IMR-90 (cell line): Measurements from ENCODE around the gene EID1. TPM values are rescaled to one million over a fixed set of nuclear protein-coding genes. Genes with fewer than 3 reads are reported as not detected.

Experiments used
- ATAC-seq: fragments of 200-7000 bp; cut with Tn5 transposase; 2 replicates; pipeline ENCODE4 v1.9.1; 2020; ENCODE audit warnings: low read depth, mild to moderate bottlenecking, moderate library complexity
- BruUV-seq: library from RNA; stranded (reverse); fragments of 400-500 nt; replicated peaks from 2 replicates; lab custom pipeline; 2021; lab: Mats Ljungman, UMichigan
- CTCF ChIA-PET: fragments of 300-600 bp; formaldehyde crosslinking; extraction: SDS; loops from one replicate; lab custom pipeline; 2021; ENCODE audit warnings: antibody characterized with exemption; lab: Yijun Ruan, JAX
- POLR2A ChIA-PET: fragments of 300-600 bp; sonication (Branson Sonifier 250); formaldehyde crosslinking; loops from one replicate; lab custom pipeline; 2022; ENCODE audit warnings: antibody characterized with exemption; ENCODE audit not compliant: unreplicated experiment; lab: Charles Lee
- DNase-seq: peaks from one replicate; pipeline ENCODE4 v3.0.0; 2013
- H2AFZ ChIP-seq: replicated peaks from 2 replicates; pipeline ENCODE3; 2013; ENCODE audit warnings: low read length, mild to moderate bottlenecking; ENCODE audit not compliant: poor library complexity
- H2AK5ac ChIP-seq: 2 replicates; pipeline ENCODE4 v1.6.1; 2013; ENCODE audit warnings: low read depth, low read length, inconsistent platforms
- H2AK9ac ChIP-seq: replicated peaks from 2 replicates; pipeline ENCODE3; 2013; ENCODE audit warnings: mild to moderate bottlenecking, low read depth, low read length, moderate library complexity; ENCODE audit not compliant: poor library complexity
- H2BK120ac ChIP-seq: 2 replicates; pipeline ENCODE4 v1.6.1; 2013; ENCODE audit warnings: low read depth, low read length, inconsistent platforms
- H2BK15ac ChIP-seq: 3 replicates; pipeline ENCODE4 v1.6.1; 2013; ENCODE audit warnings: low read depth, low read length, inconsistent platforms
- H2BK20ac ChIP-seq: 2 replicates; pipeline ENCODE4 v1.6.1; 2013; ENCODE audit warnings: low read depth, mild to moderate bottlenecking, inconsistent platforms, low read length, moderate library complexity
- H2BK5ac ChIP-seq: 2 replicates; pipeline ENCODE4 v1.6.1; 2013; ENCODE audit warnings: mild to moderate bottlenecking, low read depth, low read length, inconsistent platforms; ENCODE audit not compliant: poor library complexity, severe bottlenecking
- H3K14ac ChIP-seq: replicated peaks from 2 replicates; pipeline ENCODE4 v1.6.1; 2013; ENCODE audit warnings: low read depth, low read length, inconsistent platforms
- H3K18ac ChIP-seq: 2 replicates; pipeline ENCODE4 v1.6.1; 2013; ENCODE audit warnings: low read depth, low read length, control low read depth
- H3K23ac ChIP-seq: 2 replicates; pipeline ENCODE4 v1.6.1; 2013; ENCODE audit warnings: low read depth, low read length, inconsistent platforms
- H3K27ac ChIP-seq: 2 replicates; pipeline ENCODE4 v1.5.1; 2013; ENCODE audit warnings: mild to moderate bottlenecking, control low read depth, low read length; ENCODE audit not compliant: insufficient read depth
- H3K27me3 ChIP-seq: 2 replicates; pipeline ENCODE4 v1.6.1; 2013; ENCODE audit warnings: low read length; ENCODE audit not compliant: control insufficient read depth, insufficient read depth
- H3K36me3 ChIP-seq: 2 replicates; pipeline ENCODE4 v1.6.1; 2013; ENCODE audit warnings: low read length, mixed read lengths; ENCODE audit not compliant: control insufficient read depth, insufficient read depth
- H3K4ac ChIP-seq: 2 replicates; pipeline ENCODE4 v1.6.1; 2013; ENCODE audit warnings: low read depth, low read length, inconsistent platforms
- H3K4me1 ChIP-seq: 2 replicates; pipeline ENCODE4 v1.6.1; 2013; ENCODE audit warnings: low read length, mixed read lengths; ENCODE audit not compliant: control insufficient read depth, insufficient read depth
- H3K4me2 ChIP-seq: 2 replicates; pipeline ENCODE4 v1.6.1; 2013; ENCODE audit warnings: low read depth, mild to moderate bottlenecking, control low read depth, low read length, moderate library complexity
- H3K4me3 ChIP-seq: 2 replicates; pipeline ENCODE4 v1.5.1; 2013; ENCODE audit warnings: low read depth, mild to moderate bottlenecking, control low read depth, low read length, moderate library complexity; ENCODE audit not compliant: insufficient read depth
- H3K56ac ChIP-seq: 2 replicates; pipeline ENCODE4 v1.6.1; 2013; ENCODE audit warnings: low read length, inconsistent platforms; ENCODE audit not compliant: insufficient read depth; ENCODE audit errors: extremely low read depth
- H3K79me1 ChIP-seq, 2 experiments: 2 replicates each; pipeline ENCODE4 v1.6.1; 2013; ENCODE audit warnings: low read length in 2 of 2, inconsistent platforms in 1 of 2, low read depth in 1 of 2
- H3K9ac ChIP-seq: 2 replicates; pipeline ENCODE4 v1.6.1; 2013; ENCODE audit warnings: low read depth, low read length, control low read depth
- H3K9me1 ChIP-seq: 2 replicates; pipeline ENCODE4 v1.6.1; 2013; ENCODE audit warnings: low read length, inconsistent platforms; ENCODE audit not compliant: insufficient read depth
- H3K9me3 ChIP-seq: 2 replicates; pipeline ENCODE4 v1.6.1; 2013; ENCODE audit warnings: low read length; ENCODE audit not compliant: control insufficient read depth, insufficient read depth
- H4K20me1 ChIP-seq: 2 replicates; pipeline ENCODE4 v1.6.1; 2013; ENCODE audit warnings: low read length, inconsistent platforms; ENCODE audit not compliant: insufficient read depth
- H4K5ac ChIP-seq: 2 replicates; pipeline ENCODE4 v1.6.1; 2013; ENCODE audit warnings: mild to moderate bottlenecking, low read depth, low read length, control low read depth
- H4K8ac ChIP-seq, 2 experiments: 2 replicates each; pipeline ENCODE4 v1.6.1; 2013; ENCODE audit warnings: low read depth in 2 of 2, low read length in 2 of 2, control low read depth in 1 of 2, inconsistent platforms in 1 of 2
- H4K91ac ChIP-seq: 2 replicates; pipeline ENCODE4 v1.6.1; 2013; ENCODE audit warnings: low read depth, low read length, inconsistent platforms; ENCODE audit not compliant: insufficient read depth
- BHLHE40 ChIP-seq: fragments of 150-350 bp; IDR thresholded peaks from 2 replicates; pipeline ENCODE4 v1.6.1; 2016; ENCODE audit warnings: mild to moderate bottlenecking, low read depth, low read length
- CEBPB ChIP-seq: IDR thresholded peaks from 2 replicates; pipeline ENCODE4 v1.6.1; 2012; ENCODE audit warnings: low read depth, low read length, improper control_type of control experiment
- CHD1 ChIP-seq: IDR thresholded peaks from 2 replicates; pipeline ENCODE4 v1.6.1; 2012; ENCODE audit warnings: low read depth, low read length, improper control_type of control experiment
- FOS ChIP-seq: fragments of 150-350 bp; IDR thresholded peaks from 2 replicates; pipeline ENCODE4 v1.6.1; 2016; ENCODE audit warnings: low read depth, low read length
- MAFK ChIP-seq: IDR thresholded peaks from 2 replicates; pipeline ENCODE4 v1.6.1; 2012; ENCODE audit warnings: low read depth, low read length, improper control_type of control experiment
- MAZ ChIP-seq: IDR thresholded peaks from 2 replicates; pipeline ENCODE4 v1.6.1; 2012; ENCODE audit warnings: low read depth, mild to moderate bottlenecking, low read length, improper control_type of control experiment, moderate library complexity, borderline replicate concordance
- MXI1 ChIP-seq: IDR thresholded peaks from 2 replicates; pipeline ENCODE4 v1.6.1; 2012; ENCODE audit warnings: low read depth, mild to moderate bottlenecking, low read length, moderate library complexity, borderline replicate concordance
- NFE2L2 ChIP-seq: fragments of 150-350 bp; IDR thresholded peaks from 2 replicates; pipeline ENCODE4 v1.6.1; 2016; ENCODE audit warnings: low read depth, mild to moderate bottlenecking, low read length
- POLR2A ChIP-seq: IDR thresholded peaks from 2 replicates; pipeline ENCODE4 v1.6.1; 2012; ENCODE audit warnings: mild to moderate bottlenecking, low read depth, low read length
- RAD21 ChIP-seq: IDR thresholded peaks from 2 replicates; pipeline ENCODE4 v1.6.1; 2012; ENCODE audit warnings: low read length, improper control_type of control experiment
- RCOR1 ChIP-seq: IDR thresholded peaks from 2 replicates; pipeline ENCODE4 v1.6.1; 2012; ENCODE audit warnings: mild to moderate bottlenecking, low read length, improper control_type of control experiment; ENCODE audit not compliant: insufficient replicate concordance
- RFX5 ChIP-seq: IDR thresholded peaks from 2 replicates; pipeline ENCODE4 v1.8.0; 2012; ENCODE audit warnings: low read depth, mild to moderate bottlenecking, low read length, moderate library complexity
- SMC3 ChIP-seq: fragments of 150-350 bp; IDR thresholded peaks from 2 replicates; pipeline ENCODE4 v1.6.1; 2016; ENCODE audit warnings: low read depth, mild to moderate bottlenecking, antibody characterized with exemption, low read length, moderate library complexity
- WGBS, 2 experiments: methylation state at CpG; one replicate each; pipeline versions ENCODE4 v1.1.5 to v1.1.7; 2013; ENCODE audit warnings: missing lambda C conversion rate in 2 of 2; ENCODE audit not compliant: insufficient read length in 1 of 2; ENCODE audit errors: extremely low coverage in 2 of 2; 5-methylcytosine and 5-hydroxymethylcytosine counted together
- dilution Hi-C: fragments of 300-500 bp; cut with HindIII; formaldehyde crosslinking; loops from one replicate; pipeline ENCODE4 v1.14.3; 2018; ENCODE audit warnings: low sequenced_read_pairs; ENCODE audit not compliant: unreplicated experiment
- in situ Hi-C: fragments of 300-500 bp; cut with MboI; formaldehyde crosslinking; loops from 3 replicates; pipeline ENCODE4 v1.14.3; 2019; ENCODE audit warnings: low sequenced_read_pairs, inconsistent platforms, mixed read lengths
- intact Hi-C: fragments of 100-400 bp; cut with micrococcal nuclease; formaldehyde crosslinking; loops from 2 replicates; pipeline ENCODE4 v1.10.0; 2022
- polyA plus RNA-seq, 3 experiments: library from polyadenylated mRNA; depleted of rRNA; stranded (reverse); fragments of >200 nt; gene quantifications; 2 replicates each; pipeline ENCODE4 v1.2.3, GENCODE V29; 2012; ENCODE audit warnings: low replicate concordance in 1 of 3
- total RNA-seq: library from RNA; depleted of rRNA; stranded (reverse); fragments of >200 nt; gene quantifications from 2 replicates; pipeline ENCODE4 v1.2.3, GENCODE V29; 2012
- TF ChIP-seq, protein P1 (sequence below): conservative IDR thresholded peaks from 2 replicates; pipeline ENCODE4 v1.5.1; 2012; ENCODE audit warnings: mild to moderate bottlenecking, low read depth, low read length, improper control_type of control experiment
- TF ChIP-seq, protein P2 (sequence below): fragments of 150-350 bp; IDR thresholded peaks from 2 replicates; pipeline ENCODE4 v1.6.1; 2016; ENCODE audit warnings: low read depth, mild to moderate bottlenecking, low read length, moderate library complexity, borderline replicate concordance
- TF ChIP-seq, protein P3 (sequence below): fragments of 150-350 bp; IDR thresholded peaks from 2 replicates; pipeline ENCODE4 v1.6.1; 2017; ENCODE audit warnings: mild to moderate bottlenecking, antibody characterized with exemption, low read length, low read depth

The EID1 gene
- total and polyA plus RNA-seq, 2 of the 4 experiments (the other 2 are of a cell fraction): 147 to 162 TPM

DNA sequence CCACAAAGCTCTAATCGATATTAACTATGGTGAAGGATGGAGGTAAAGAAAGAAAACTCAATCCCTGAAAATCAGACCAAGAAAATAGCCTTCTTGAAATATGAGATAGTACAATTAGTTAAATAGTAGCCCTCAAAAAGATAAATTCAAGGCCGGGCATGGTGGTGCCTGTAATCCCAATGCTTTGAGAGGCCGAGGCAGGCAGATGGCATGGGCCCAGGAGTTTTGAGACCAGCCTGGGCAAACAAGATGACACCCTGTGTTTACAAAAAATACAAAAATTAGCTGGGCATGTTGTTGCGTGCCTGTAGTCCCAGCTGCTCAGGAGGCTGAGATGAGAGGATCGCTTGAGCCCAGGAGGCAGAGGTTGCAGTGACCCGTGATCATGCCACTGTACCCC lies 35.4 kb upstream of the EID1 start:
- Histone ChIP-seq H3K4me3 (no peak overlapping the region), H2BK20ac (no peak overlapping the region), H3K79me1 (no peaks in the 10 kb centered on the region), H3K4me2 (no peak overlapping the region), H4K5ac (no peak overlapping the region), H3K36me3 (no peaks in the 10 kb centered on the region; the same call in 1 of the 2 replicates), H2AFZ (no peak overlapping the region), H3K56ac (no peak overlapping the region), H3K23ac (no peak overlapping the region), H3K27ac (no peak overlapping the region), H4K20me1 (no peaks in the 10 kb centered on the region), H3K18ac (no peak overlapping the region), H3K14ac (no peak overlapping the region), H3K4me1 (no peaks in the 10 kb centered on the region), H4K8ac (no peak overlapping the region), H2AK5ac (no peak overlapping the region), H2BK5ac (no peak overlapping the region), H4K91ac (no peak overlapping the region), H3K27me3 (no peaks in the 10 kb centered on the region), H3K9me1 (no peaks in the 10 kb centered on the region), H3K4ac (no peak overlapping the region), H3K9ac (no peak overlapping the region), H2BK120ac (no peak overlapping the region), H2BK15ac (no peak overlapping the region), H3K9me3 (no peaks in the 10 kb centered on the region), H2AK9ac (no peak overlapping the region)
- BruUV-seq: no TSS peak
- 100% methylated on average over 1 of the region's 6 CpGs; no CpG with 5 or more reads in 1 of the 2 experiments for WGBS, 2 experiments
- CTCF ChIA-PET: no interaction called here
- ATAC-seq (no peak), DNase-seq (no peak)
- in situ Hi-C loops: no loop called here
- dilution Hi-C loops: no loop called here
- POLR2A ChIA-PET: no interaction called here
- intact Hi-C loops: no loop called here
- TF ChIP-seq SMC3 (no peak), POLR2A (no peak), BHLHE40 (no peak), MXI1 (no peak), CHD1 (no peak), RCOR1 (no peak), CEBPB (no peak), FOS (no peak), NFE2L2 (no peak), RFX5 (no peak), MAZ (no peak), RAD21 (no peak), MAFK (no peak)
- TF ChIP-seq, protein P1, sequence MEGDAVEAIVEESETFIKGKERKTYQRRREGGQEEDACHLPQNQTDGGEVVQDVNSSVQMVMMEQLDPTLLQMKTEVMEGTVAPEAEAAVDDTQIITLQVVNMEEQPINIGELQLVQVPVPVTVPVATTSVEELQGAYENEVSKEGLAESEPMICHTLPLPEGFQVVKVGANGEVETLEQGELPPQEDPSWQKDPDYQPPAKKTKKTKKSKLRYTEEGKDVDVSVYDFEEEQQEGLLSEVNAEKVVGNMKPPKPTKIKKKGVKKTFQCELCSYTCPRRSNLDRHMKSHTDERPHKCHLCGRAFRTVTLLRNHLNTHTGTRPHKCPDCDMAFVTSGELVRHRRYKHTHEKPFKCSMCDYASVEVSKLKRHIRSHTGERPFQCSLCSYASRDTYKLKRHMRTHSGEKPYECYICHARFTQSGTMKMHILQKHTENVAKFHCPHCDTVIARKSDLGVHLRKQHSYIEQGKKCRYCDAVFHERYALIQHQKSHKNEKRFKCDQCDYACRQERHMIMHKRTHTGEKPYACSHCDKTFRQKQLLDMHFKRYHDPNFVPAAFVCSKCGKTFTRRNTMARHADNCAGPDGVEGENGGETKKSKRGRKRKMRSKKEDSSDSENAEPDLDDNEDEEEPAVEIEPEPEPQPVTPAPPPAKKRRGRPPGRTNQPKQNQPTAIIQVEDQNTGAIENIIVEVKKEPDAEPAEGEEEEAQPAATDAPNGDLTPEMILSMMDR: no peak
- TF ChIP-seq, protein P2, sequence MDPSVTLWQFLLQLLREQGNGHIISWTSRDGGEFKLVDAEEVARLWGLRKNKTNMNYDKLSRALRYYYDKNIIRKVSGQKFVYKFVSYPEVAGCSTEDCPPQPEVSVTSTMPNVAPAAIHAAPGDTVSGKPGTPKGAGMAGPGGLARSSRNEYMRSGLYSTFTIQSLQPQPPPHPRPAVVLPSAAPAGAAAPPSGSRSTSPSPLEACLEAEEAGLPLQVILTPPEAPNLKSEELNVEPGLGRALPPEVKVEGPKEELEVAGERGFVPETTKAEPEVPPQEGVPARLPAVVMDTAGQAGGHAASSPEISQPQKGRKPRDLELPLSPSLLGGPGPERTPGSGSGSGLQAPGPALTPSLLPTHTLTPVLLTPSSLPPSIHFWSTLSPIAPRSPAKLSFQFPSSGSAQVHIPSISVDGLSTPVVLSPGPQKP: no peak
- TF ChIP-seq, protein P3, sequence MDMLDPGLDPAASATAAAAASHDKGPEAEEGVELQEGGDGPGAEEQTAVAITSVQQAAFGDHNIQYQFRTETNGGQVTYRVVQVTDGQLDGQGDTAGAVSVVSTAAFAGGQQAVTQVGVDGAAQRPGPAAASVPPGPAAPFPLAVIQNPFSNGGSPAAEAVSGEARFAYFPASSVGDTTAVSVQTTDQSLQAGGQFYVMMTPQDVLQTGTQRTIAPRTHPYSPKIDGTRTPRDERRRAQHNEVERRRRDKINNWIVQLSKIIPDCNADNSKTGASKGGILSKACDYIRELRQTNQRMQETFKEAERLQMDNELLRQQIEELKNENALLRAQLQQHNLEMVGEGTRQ: no peak
